ENCODE measurements around the gene SLAMF9. TPM values are rescaled to one million over a fixed set of nuclear protein-coding genes. Genes with fewer than 3 reads are reported as not detected.

Gene SLAMF9
- total RNA-seq, 2 experiments from 2014 or later = not detected

DNA sequence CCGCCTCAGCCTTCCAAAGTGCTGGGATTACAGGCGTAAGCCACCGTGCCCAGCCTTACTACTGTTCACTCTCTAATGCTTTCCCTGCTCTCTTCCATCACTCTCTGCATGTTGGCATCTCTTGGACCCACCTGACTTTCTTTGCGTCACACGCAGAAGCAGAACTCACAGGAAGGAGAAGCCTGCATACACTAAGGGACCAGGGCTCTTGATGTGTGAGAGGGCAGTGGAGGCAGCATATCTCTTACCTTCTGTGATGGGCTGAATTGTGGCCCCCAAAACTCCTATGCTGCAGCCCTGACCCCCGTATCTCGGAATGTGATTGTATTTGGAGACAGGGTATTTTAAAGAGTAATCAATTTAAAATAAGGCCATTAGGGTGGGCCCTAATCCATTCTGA lies 26.7 kb upstream of the SLAMF9 start:
- H3K79me2 ChIP-seq (ENCODE audit: insufficient read depth, low read depth, low read length) = no peaks in the 10 kb centered on the region
- CTCF ChIA-PET (ENCODE audit: unreplicated experiment) = no interaction called here
- DNase-seq (ENCODE audit: low spot score) = no peak
- H3K9me2 ChIP-seq (ENCODE audit: insufficient read depth, low read length) = no peaks in the 10 kb centered on the region
- H3K27ac ChIP-seq (ENCODE audit: low read depth, low read length, poor library complexity, severe bottlenecking) = no peak overlapping the region
- H3K36me3 ChIP-seq (ENCODE audit: insufficient read depth, low read length) = no peaks in the 10 kb centered on the region
- no peak overlapping the region for H3K4me3 ChIP-seq (ENCODE audit: low read depth, low read length, poor library complexity, severe bottlenecking)
- BruUV-seq (replicated peaks) = no TSS peak
- intact Hi-C loops (cut with micrococcal nuclease; ENCODE audit: unreplicated experiment) = no loop called here
- H3K4me2 ChIP-seq (ENCODE audit: low read length) = no peak overlapping the region
- H4K20me1 ChIP-seq (ENCODE audit: insufficient read depth, low read length) = no peaks in the 10 kb centered on the region
- no peaks in the 10 kb centered on the region for H3K9me3 ChIP-seq (ENCODE audit: low read length)
- TF ChIP-seq, protein P1, sequence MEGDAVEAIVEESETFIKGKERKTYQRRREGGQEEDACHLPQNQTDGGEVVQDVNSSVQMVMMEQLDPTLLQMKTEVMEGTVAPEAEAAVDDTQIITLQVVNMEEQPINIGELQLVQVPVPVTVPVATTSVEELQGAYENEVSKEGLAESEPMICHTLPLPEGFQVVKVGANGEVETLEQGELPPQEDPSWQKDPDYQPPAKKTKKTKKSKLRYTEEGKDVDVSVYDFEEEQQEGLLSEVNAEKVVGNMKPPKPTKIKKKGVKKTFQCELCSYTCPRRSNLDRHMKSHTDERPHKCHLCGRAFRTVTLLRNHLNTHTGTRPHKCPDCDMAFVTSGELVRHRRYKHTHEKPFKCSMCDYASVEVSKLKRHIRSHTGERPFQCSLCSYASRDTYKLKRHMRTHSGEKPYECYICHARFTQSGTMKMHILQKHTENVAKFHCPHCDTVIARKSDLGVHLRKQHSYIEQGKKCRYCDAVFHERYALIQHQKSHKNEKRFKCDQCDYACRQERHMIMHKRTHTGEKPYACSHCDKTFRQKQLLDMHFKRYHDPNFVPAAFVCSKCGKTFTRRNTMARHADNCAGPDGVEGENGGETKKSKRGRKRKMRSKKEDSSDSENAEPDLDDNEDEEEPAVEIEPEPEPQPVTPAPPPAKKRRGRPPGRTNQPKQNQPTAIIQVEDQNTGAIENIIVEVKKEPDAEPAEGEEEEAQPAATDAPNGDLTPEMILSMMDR (conservative IDR thresholded peaks at IDR 0.05; ENCODE audit: low read length) = no peak
- no peaks in the 10 kb centered on the region for H3K4me1 ChIP-seq (ENCODE audit: insufficient read depth, low read length, poor library complexity, severe bottlenecking)
- H2AFZ ChIP-seq (ENCODE audit: low read length) = no peak overlapping the region
- POLR2A ChIA-PET = no interaction called here

DNA sequence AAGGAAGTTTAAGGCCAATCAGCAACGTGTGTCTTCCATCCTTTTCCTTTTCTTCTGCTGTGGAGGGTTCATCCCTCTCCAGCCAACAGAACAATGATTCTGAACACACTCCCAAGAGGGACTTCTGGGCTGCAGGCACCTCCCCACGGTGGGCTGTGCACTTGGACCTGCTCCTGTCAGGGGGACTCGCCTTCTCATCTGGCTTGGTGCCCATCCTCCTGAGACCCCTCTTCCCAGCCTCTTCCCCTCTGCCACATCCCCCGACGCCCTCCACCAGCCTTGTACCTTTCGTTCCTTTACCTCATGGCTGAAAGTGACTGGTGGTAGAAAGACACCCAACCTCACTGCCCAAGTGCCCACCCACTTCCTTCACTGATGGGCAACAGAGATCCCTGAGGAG lies 26.0 kb upstream of the SLAMF9 start:
- no peak overlapping the region for H2AFZ ChIP-seq (ENCODE audit: low read length)
- DNase-seq (ENCODE audit: low spot score) = no peak
- CTCF ChIA-PET (ENCODE audit: unreplicated experiment) = no interaction called here
- no peak overlapping the region for H3K4me2 ChIP-seq (ENCODE audit: low read length)
- no peak overlapping the region for H3K4me3 ChIP-seq (ENCODE audit: low read depth, low read length, poor library complexity, severe bottlenecking)
- no peaks in the 10 kb centered on the region for H3K9me3 ChIP-seq (ENCODE audit: low read length)
- H3K9me2 ChIP-seq (ENCODE audit: insufficient read depth, low read length) = no peaks in the 10 kb centered on the region
- no peaks in the 10 kb centered on the region for H3K79me2 ChIP-seq (ENCODE audit: insufficient read depth, low read depth, low read length)
- POLR2A ChIA-PET = no interaction called here
- H3K36me3 ChIP-seq (ENCODE audit: insufficient read depth, low read length) = no peaks in the 10 kb centered on the region
- no peaks in the 10 kb centered on the region for H3K4me1 ChIP-seq (ENCODE audit: insufficient read depth, low read length, poor library complexity, severe bottlenecking)
- intact Hi-C loops (cut with micrococcal nuclease; ENCODE audit: unreplicated experiment) = no loop called here
- H3K27ac ChIP-seq (ENCODE audit: low read depth, low read length, poor library complexity, severe bottlenecking) = no peak overlapping the region
- H4K20me1 ChIP-seq (ENCODE audit: insufficient read depth, low read length) = no peaks in the 10 kb centered on the region
- TF ChIP-seq EZH2phosphoT487 (IDR thresholded peaks at IDR 0.05; ENCODE audit: borderline replicate concordance, low read depth, low read length) = no peak
- TF ChIP-seq, protein P1 (conservative IDR thresholded peaks at IDR 0.05; ENCODE audit: low read length) = no peak
- BruUV-seq (replicated peaks) = no TSS peak

DNA sequence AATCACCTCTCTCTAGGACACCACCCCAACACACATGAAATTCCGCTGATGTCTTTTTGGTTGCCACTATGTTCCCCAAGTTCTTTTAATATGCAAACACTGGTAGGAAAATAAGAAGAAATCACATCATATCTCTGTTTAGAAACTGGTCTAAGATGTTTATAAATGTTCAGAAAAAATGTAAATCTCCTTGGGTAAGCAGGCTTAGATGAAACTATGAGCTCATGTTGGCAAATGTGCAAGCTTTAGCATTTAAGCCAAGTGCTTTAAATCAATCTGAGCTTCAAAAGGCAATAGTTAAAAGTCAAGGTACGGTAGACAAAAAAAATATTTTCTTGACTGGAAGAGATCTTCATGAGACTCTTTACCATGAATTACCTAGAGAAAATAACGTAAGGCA lies 25.2 kb upstream of the SLAMF9 start:
- Histone ChIP-seq H2AFZ (ENCODE audit: low read length) (no peak overlapping the region), H3K9me3 (ENCODE audit: low read length) (no peaks in the 10 kb centered on the region), H4K20me1 (ENCODE audit: insufficient read depth, low read length) (no peaks in the 10 kb centered on the region), H3K9me2 (ENCODE audit: insufficient read depth, low read length) (no peaks in the 10 kb centered on the region), H3K4me3 (ENCODE audit: low read depth, low read length, poor library complexity, severe bottlenecking) (no peak overlapping the region), H3K36me3 (ENCODE audit: insufficient read depth, low read length) (no peaks in the 10 kb centered on the region), H3K79me2 (ENCODE audit: insufficient read depth, low read depth, low read length) (no peaks in the 10 kb centered on the region), H3K4me2 (ENCODE audit: low read length) (no peak overlapping the region), H3K4me1 (ENCODE audit: insufficient read depth, low read length, poor library complexity, severe bottlenecking) (no peaks in the 10 kb centered on the region), H3K27ac (ENCODE audit: low read depth, low read length, poor library complexity, severe bottlenecking) (no peak overlapping the region)
- TF ChIP-seq EZH2phosphoT487 (IDR thresholded peaks at IDR 0.05; ENCODE audit: borderline replicate concordance, low read depth, low read length) = no peak
- TF ChIP-seq, protein P1 (conservative IDR thresholded peaks at IDR 0.05; ENCODE audit: low read length) = no peak
- no peak for DNase-seq (ENCODE audit: low spot score)
- intact Hi-C loops (cut with micrococcal nuclease; ENCODE audit: unreplicated experiment) = no loop called here
- ChIA-PET POLR2A (interaction anchor here (0.7 kb wide), 1 partner anchor 209 kb away, joined by 5 read pairs; no protein-coding TSS in a partner anchor), CTCF (ENCODE audit: unreplicated experiment) (interaction anchor here (0.5 to 1.5 kb wide), 2 partner anchors 28 to 57 kb away, joined by 3 read pairs; no protein-coding TSS in a partner anchor)
- BruUV-seq (replicated peaks) = no TSS peak

Measured in OCI-LY7 (cell line).